Nephron progenitor cell (in vitro differentiated cells): ENCODE measurements around the gene COL12A1.
A peak's percentile ranks its signal among the peaks of the same experiment; 100 is the strongest.

Source experiments
- DNase-seq: peaks from one replicate; pipeline ENCODE4 v3.0.0; 2021
- H3K27ac Mint-ChIP-seq: 2 replicates; pipeline ENCODE4 v1.8.0; 2021; ENCODE audit warnings: mild to moderate bottlenecking, moderate library complexity, mixed read lengths
- H3K27me3 Mint-ChIP-seq: 2 replicates; pipeline ENCODE4 v1.8.0; 2021; ENCODE audit warnings: mild to moderate bottlenecking, low read depth, mixed read lengths; ENCODE audit not compliant: poor library complexity
- H3K36me3 Mint-ChIP-seq: 2 replicates; pipeline ENCODE4 v1.8.0; 2021; ENCODE audit warnings: low read depth, mixed read lengths
- H3K4me1 Mint-ChIP-seq: 2 replicates; pipeline ENCODE4 v1.8.0; 2021; ENCODE audit warnings: mixed read lengths
- H3K4me3 Mint-ChIP-seq: 2 replicates; pipeline ENCODE4 v1.8.0; 2021; ENCODE audit warnings: mild to moderate bottlenecking, moderate library complexity, mixed read lengths
- H3K9me3 Mint-ChIP-seq: 2 replicates; pipeline ENCODE4 v1.8.0; 2021; ENCODE audit warnings: mild to moderate bottlenecking, moderate library complexity, mixed read lengths
- CTCF ChIP-seq: fragments of 200-600 bp; sonication (generic); IDR thresholded peaks from 2 replicates; pipeline ENCODE4 v1.5.0; 2021; ENCODE audit warnings: antibody characterized with exemption

COL12A1 gene

GRCh38 chr6:75205776-75206575 lies at the start of gene COL12A1:
Gene COL12A1 (minus strand): TSS chr6:75206053. CDS start chr6:75202792, 3,261 bp downstream.
- Mint-ChIP-seq H3K27me3 (peaks cover 94% of the 10 kb centered on the region), H3K4me1 (peaks cover 62% of the 10 kb centered on the region)
- peak; percentile 73 for DNase-seq

DNA sequence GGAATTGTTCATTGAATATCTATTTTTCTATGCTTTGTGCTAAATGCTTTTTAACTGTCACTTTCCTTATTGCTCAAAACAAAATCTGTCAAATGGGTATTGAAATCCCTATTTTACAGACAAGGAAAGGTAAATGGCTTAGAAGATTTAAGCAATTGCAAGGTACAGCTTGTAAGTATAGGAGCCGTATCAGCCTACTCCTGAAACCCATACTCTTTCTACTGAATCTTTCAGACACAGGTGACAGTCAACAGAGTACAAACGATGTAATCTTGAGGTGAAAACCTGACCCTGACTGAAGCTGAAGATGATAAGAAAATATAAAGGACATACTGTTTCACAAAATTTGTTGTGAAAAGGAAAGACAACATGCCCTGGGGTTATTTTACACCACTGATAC lies 44.7 kb upstream of the COL12A1 start:
- H3K36me3 Mint-ChIP-seq: no peaks in the 10 kb centered on the region
- no peaks in the 10 kb centered on the region for H3K4me1 Mint-ChIP-seq
- no peak for DNase-seq
- TF ChIP-seq CTCF: no peak
- no peaks in the 10 kb centered on the region for H3K9me3 Mint-ChIP-seq
- peaks cover 6% of the 10 kb centered on the region for H3K27me3 Mint-ChIP-seq
- H3K27ac Mint-ChIP-seq: no peak overlapping the region
- no peak overlapping the region for H3K4me3 Mint-ChIP-seq

More at GRCh38 chr6:75205776-75206575, at the start of gene COL12A1:
- TF ChIP-seq CTCF: no peak
- Mint-ChIP-seq H3K9me3 (no peaks in the 10 kb centered on the region), H3K4me3 (peak within 1 kb of the TSS; percentile 79), H3K27ac (no peak within 1 kb of the TSS), H3K36me3 (no peaks in the 10 kb centered on the region)

DNA sequence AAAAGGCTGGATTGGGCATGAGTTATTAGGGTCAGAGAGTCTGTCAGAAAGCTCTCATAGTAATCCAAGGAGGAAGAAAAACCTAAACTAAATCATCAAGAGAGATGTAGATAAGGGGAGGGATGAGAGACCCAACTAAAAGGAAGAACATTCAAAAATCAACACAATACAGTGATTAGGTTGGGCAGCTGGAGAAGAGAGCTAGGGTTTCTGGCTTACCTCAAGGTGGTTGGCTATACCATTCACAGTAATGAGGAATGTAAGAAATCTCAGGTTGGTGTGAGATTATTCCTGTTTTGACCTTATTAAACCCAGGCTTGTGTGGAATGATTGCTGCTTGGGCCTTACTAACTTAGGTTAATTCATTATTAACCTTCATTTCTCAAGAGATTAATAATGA lies 44.0 kb upstream of the COL12A1 start:
- H3K4me1 Mint-ChIP-seq: peaks cover 1% of the 10 kb centered on the region

GRCh38 chr6:75246386-75246785 lies 40.5 kb upstream of the COL12A1 start:
- no peak for TF ChIP-seq CTCF
- no peak for DNase-seq
- Mint-ChIP-seq H3K27me3 (peaks cover 6% of the 10 kb centered on the region), H3K27ac (no peak overlapping the region), H3K4me3 (no peak overlapping the region), H3K36me3 (peaks cover 10% of the 10 kb centered on the region), H3K9me3 (peaks cover 4% of the 10 kb centered on the region), H3K4me1 (peaks cover 23% of the 10 kb centered on the region)

More for the DNA sequence above, 44.0 kb upstream of the COL12A1 start:
- Mint-ChIP-seq H3K27ac (no peak overlapping the region), H3K27me3 (peaks cover 6% of the 10 kb centered on the region), H3K9me3 (no peaks in the 10 kb centered on the region), H3K36me3 (no peaks in the 10 kb centered on the region), H3K4me3 (no peak overlapping the region)
- no peak for DNase-seq
- TF ChIP-seq CTCF: no peak

DNA sequence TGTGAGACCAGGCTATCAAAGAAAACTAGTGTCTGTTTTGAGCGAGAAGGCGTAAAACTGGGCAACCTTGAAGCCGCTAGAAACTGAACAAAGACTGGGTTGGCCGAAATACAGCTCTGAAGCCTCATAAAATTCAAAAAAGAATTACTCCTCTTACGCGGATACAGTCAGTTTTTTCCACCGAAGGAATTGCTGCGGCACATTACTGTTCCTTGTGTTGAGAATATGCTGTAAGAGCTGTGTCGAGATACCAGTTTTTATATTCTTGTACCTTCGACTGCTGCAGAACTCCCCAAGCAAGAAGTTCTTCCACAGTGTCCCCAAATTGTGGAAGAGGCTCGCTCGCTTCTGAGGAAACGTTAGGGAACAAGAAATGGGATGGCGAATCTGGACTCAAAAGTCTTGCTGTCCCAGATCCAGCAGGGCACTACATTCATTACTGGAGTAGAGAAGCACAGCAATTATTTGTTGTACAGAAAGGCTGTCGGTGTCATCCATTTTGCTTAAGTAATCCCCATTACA lies 38.3 kb upstream of the COL12A1 start:
- Mint-ChIP-seq H3K36me3 (peaks cover 32% of the 10 kb centered on the region), H3K27me3 (peaks cover 6% of the 10 kb centered on the region), H3K4me1 (peaks cover 29% of the 10 kb centered on the region), H3K4me3 (peak overlapping the region; percentile 99), H3K9me3 (peaks cover 4% of the 10 kb centered on the region), H3K27ac (peak overlapping the region; percentile 100)
- TF ChIP-seq CTCF: no peak
- no peak for DNase-seq
